ENCODE results near the gene GTF3C1.
"Not testable (repeated sequence)": the region's sequence is repeated elsewhere in the genome, so short reads cannot be mapped to it uniquely, and the experiment has no call there.

GTF3C1 gene

DNA sequence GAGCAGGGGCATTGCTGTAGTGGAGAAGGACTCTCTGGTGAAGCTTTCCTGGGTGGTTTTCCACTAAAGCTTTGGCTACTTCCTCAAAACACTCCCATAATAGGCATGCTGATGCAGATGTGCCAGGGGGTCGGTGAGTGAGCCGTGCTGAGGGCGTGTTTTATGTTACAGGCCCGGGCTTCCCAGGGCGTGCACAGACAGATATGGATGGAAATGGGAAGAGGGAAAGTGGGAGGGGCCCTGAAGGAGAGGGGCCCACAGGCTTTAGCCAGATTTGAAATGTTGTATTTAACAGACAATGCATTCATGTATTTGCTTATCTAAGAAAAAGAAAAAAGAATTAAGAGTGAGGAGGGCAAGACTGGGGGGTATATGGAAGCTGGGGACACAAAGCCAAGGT is 91.5 kb downstream of the GTF3C1 start:
- ChIA-PET CTCF (interaction anchor here (1.3 to 3.4 kb wide), 5 partner anchors 13 to 305 kb away, joined by 3 to 24 read pairs (median 3); no protein-coding TSS in a partner anchor), POLR2A (interaction anchor here (0.6 kb wide), 1 partner anchor 713 kb away, joined by 6 read pairs; no protein-coding TSS in a partner anchor)
- DNase-seq (ENCODE audit: extremely low spot score), result no peak
- TF ChIP-seq CTCF (IDR thresholded peaks at IDR 0.05; ENCODE audit: control extremely low read depth, extremely low read depth, low read depth, missing control alignments), result no peak

DNA sequence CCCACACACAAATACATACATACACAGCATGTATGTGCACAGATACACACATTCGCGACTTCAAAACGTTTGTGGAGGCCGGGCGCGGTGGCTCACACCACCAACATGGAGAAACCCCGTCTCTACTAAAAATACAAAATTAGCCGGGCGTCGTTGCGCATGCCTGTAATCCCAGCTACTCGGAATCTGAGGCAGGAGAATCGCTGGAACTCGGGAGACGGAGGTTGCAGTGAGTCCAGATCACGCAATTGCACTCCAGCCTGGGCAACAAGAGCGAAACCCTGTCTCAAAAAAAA is 92.2 kb downstream of the GTF3C1 start:
- CTCF ChIA-PET, result interaction anchor here (1.4 to 3.4 kb wide), 4 partner anchors 14 to 304 kb away, joined by 3 to 24 read pairs (median 13); no protein-coding TSS in a partner anchor
- POLR2A ChIA-PET; DNase-seq (ENCODE audit: extremely low spot score): not testable (repeated sequence)

GRCh38 chr16:27455700-27456099 is 94.0 kb downstream of the GTF3C1 start:
- TF ChIP-seq CTCF (IDR thresholded peaks at IDR 0.05; ENCODE audit: control extremely low read depth, extremely low read depth, low read depth, missing control alignments), result no peak
- ChIA-PET POLR2A (no interaction called here), CTCF (interaction anchor here (1.1 to 7.3 kb wide), 5 partner anchors 10 to 277 kb away, joined by 3 to 38 read pairs (median 4); no protein-coding TSS in a partner anchor)
- no peak for DNase-seq (ENCODE audit: extremely low spot score)

DNA sequence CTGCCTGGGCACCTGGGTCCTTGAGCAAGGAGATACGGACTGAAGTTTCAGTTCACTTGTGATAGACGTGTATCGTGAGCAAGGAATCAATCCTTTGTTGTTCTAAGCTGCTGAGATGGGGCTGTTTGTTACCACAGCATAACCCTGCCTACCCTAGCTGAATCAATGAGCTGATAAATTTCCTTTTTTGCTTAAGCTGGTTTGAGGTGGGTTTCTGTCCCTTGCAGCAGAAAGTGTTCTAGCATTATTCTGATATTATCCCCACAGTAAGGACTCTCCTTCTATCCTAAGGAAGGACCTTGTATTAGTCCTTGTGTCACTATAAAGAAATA is 96.3 kb downstream of the GTF3C1 start:
- CTCF ChIA-PET, result interaction anchor here (1.2 to 7.3 kb wide), 3 partner anchors 76 to 273 kb away, joined by 4 to 38 read pairs (median 28); no protein-coding TSS in a partner anchor
- no peak for DNase-seq (ENCODE audit: extremely low spot score)
- POLR2A ChIA-PET, result interaction anchor here (1.4 to 1.9 kb wide), 2 partner anchors 26 to 46 kb away, joined by 3 to 5 read pairs; no protein-coding TSS in a partner anchor
- TF ChIP-seq CTCF (IDR thresholded peaks at IDR 0.05; ENCODE audit: control extremely low read depth, extremely low read depth, low read depth, missing control alignments), result no peak

DNA sequence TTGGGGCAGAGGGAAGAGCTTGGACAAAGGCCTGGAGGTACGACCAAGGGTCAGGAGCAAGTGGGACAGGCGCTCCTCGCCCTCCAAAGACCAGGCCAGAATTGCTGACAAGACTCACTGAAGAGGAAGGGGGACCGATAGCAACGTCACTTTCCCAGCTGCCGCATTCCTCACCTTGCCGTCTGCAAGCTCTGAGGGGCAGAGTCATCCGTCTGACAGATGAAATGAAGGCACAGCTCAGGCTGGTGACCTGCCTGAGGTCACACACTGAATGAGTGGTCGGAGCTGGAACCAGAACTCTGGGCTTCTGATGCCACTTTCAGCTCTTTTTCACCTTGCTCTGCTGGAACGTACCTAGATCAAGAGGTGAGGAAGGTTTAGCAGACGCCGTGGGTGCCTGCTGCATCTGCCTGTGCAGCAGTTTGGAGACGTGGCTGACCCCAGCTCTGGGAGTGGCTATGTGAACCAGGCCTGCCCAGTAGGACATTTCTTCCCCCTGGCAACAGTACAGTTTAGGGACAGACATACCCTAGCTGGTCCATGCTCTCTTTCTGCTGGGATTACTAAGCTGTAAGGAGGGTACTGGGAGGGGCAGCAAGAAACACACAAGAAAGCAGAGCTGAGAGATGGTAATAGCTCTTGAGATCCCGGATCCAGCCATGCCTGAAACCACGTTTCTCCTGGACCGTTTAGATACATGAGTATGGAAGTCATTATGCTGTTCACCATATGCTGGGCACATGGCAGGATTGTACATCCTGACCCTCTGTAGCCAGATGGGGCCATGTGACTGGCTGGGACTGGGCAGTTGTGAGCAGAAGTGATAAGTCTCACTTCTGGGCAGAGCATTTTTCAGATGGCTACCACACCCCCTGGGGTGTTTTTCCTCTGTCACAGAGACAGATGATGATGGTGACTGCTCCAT is 96.9 kb downstream of the GTF3C1 start:
- ChIA-PET POLR2A (interaction anchor here (0.7 to 1.9 kb wide), 3 partner anchors 26 to 85 kb away, joined by 3 to 5 read pairs (median 3); no protein-coding TSS in a partner anchor), CTCF (interaction anchor here (0.8 to 7.3 kb wide), 7 partner anchors 11 to 273 kb away, joined by 3 to 38 read pairs (median 4); no protein-coding TSS in a partner anchor)
- no peak for TF ChIP-seq CTCF (IDR thresholded peaks at IDR 0.05; ENCODE audit: control extremely low read depth, extremely low read depth, low read depth, missing control alignments)
- DNase-seq (ENCODE audit: extremely low spot score), result no peak

DNA sequence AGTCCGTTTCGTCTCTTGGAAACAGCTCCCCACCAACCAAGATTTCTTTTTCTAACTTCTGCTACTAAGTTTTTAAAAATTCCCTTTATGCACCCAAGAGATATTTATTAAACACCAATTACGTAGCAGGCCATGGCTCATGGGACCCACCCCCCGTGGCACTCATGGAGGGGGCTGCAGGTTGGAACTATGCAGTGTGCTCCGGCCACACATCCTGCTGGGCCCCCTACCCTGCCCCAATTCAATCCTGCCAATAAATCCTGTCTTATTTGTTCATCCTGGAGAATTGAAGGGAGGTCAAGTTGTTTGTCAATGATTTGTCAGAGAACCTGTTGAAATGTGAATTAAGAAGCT is 99.5 kb downstream of the GTF3C1 start:
- no peak for DNase-seq (ENCODE audit: extremely low spot score)
- ChIA-PET POLR2A (interaction anchor here (0.6 to 1.8 kb wide), 7 partner anchors 9 to 49 kb away, joined by 3 to 11 read pairs (median 4); no protein-coding TSS in a partner anchor), CTCF (interaction anchor here (1.1 to 7.3 kb wide), 7 partner anchors 10 to 340 kb away, joined by 3 to 38 read pairs (median 5); no protein-coding TSS in a partner anchor)
- TF ChIP-seq CTCF (IDR thresholded peaks at IDR 0.05; ENCODE audit: control extremely low read depth, extremely low read depth, low read depth, missing control alignments), result no peak
